Measurements from ENCODE around the gene ABLIM2.

DNA sequence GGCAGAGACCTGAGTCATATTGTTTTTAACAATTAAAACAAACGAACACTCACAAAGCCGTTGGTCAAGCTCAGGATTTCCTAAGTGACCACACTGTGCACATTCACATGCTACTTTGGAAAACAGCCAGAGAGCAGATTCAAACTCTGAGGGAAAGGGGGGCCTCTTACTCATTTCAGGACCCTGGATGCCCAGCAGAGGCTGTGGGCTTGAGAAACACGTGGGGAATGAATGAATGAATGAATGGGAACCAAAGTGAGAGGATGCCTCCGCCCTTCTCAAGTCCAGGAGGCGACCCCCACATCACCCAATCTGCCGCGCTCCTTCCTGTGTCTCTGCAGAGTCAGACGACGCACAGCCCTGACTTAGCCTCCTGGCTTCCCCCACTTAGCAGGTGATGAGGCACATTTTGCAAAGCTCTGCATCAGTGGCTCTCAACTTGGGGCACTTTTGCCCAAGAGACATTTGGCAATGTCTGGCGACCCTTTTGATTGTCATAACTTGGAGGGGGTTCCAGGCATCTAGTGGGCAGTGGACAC, 76.0 kb downstream of the ABLIM2 start:
- TF ChIP-seq, protein P1, sequence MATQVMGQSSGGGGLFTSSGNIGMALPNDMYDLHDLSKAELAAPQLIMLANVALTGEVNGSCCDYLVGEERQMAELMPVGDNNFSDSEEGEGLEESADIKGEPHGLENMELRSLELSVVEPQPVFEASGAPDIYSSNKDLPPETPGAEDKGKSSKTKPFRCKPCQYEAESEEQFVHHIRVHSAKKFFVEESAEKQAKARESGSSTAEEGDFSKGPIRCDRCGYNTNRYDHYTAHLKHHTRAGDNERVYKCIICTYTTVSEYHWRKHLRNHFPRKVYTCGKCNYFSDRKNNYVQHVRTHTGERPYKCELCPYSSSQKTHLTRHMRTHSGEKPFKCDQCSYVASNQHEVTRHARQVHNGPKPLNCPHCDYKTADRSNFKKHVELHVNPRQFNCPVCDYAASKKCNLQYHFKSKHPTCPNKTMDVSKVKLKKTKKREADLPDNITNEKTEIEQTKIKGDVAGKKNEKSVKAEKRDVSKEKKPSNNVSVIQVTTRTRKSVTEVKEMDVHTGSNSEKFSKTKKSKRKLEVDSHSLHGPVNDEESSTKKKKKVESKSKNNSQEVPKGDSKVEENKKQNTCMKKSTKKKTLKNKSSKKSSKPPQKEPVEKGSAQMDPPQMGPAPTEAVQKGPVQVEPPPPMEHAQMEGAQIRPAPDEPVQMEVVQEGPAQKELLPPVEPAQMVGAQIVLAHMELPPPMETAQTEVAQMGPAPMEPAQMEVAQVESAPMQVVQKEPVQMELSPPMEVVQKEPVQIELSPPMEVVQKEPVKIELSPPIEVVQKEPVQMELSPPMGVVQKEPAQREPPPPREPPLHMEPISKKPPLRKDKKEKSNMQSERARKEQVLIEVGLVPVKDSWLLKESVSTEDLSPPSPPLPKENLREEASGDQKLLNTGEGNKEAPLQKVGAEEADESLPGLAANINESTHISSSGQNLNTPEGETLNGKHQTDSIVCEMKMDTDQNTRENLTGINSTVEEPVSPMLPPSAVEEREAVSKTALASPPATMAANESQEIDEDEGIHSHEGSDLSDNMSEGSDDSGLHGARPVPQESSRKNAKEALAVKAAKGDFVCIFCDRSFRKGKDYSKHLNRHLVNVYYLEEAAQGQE (IDR thresholded peaks at IDR 0.05): no peak
- TF ChIP-seq CTCF (IDR thresholded peaks at IDR 0.05): no peak
- no peak for TF ChIP-seq MYC (IDR thresholded peaks at IDR 0.05; ENCODE audit: borderline replicate concordance, low read length)
- no peak for TF ChIP-seq RARB (CRISPR knock-in tag; IDR thresholded peaks at IDR 0.05)
- no peak for TF ChIP-seq JUNB (IDR thresholded peaks at IDR 0.05)
- no peak for TF ChIP-seq RNF2 (IDR thresholded peaks at IDR 0.05; ENCODE audit: borderline replicate concordance, low read depth)
- no peak for TF ChIP-seq FOSL2 (IDR thresholded peaks at IDR 0.05)
- no peak for TF ChIP-seq FOSL2 (CRISPR knock-in tag; IDR thresholded peaks at IDR 0.05)
- TF ChIP-seq POLR2A (IDR thresholded peaks at IDR 0.05; ENCODE audit: low read length): no peak
- TF ChIP-seq CEBPB (IDR thresholded peaks at IDR 0.05): no peak
- TF ChIP-seq MAFK (IDR thresholded peaks at IDR 0.05; ENCODE audit: partially characterized antibody): no peak
